Hematopoietic multipotent progenitor cell (in vitro differentiated cells): ENCODE measurements around the gene PRH2. TPM values are rescaled to one million over a fixed set of nuclear protein-coding genes. Genes with fewer than 3 reads are reported as not detected.

Experiments used
- DNase-seq, 3 donors: peaks; one replicate each; pipeline ENCODE4 v3.0.0-alpha.2; 2011 to 2015; ENCODE audit warnings: low read depth in 2 of 3, low spot score in 2 of 3
- total RNA-seq: library from RNA; depleted of rRNA; stranded (reverse); fragments of >200 nt; gene quantifications from one replicate; pipeline ENCODE4 v1.2.3, GENCODE V29; 2012

PRH2 gene
- total RNA-seq = not detected

DNA sequence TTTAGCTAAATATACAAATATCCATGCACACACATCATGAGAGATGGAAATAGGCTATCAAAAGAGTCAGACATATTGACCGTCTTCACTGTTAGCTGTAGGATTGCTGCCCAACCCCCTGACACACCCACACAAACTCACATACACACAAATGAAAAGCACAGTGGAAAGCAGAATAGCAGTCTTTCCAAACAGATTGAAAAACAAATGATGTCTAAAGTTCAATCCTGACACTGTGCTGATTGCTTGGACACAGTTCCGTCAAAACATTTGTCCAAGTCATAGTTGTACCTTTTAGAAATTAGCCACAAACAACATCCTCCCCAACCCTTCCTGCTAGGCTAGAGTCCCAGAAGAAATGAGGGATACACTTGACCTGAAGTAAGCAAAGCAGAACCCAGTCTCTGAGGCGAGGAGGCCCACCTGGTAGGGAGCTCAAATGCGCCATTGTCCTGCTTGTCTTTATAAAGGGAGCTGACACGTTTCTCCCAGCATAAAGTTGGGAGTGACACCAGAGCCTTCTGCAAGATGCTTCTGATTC, at the start of gene PRH2:
TSS of gene PRH2 (plus strand) at position 491 of the 541 bp plus-strand sequence. CDS start at position 529, 38 bp downstream.
- no peak for DNase-seq

DNA sequence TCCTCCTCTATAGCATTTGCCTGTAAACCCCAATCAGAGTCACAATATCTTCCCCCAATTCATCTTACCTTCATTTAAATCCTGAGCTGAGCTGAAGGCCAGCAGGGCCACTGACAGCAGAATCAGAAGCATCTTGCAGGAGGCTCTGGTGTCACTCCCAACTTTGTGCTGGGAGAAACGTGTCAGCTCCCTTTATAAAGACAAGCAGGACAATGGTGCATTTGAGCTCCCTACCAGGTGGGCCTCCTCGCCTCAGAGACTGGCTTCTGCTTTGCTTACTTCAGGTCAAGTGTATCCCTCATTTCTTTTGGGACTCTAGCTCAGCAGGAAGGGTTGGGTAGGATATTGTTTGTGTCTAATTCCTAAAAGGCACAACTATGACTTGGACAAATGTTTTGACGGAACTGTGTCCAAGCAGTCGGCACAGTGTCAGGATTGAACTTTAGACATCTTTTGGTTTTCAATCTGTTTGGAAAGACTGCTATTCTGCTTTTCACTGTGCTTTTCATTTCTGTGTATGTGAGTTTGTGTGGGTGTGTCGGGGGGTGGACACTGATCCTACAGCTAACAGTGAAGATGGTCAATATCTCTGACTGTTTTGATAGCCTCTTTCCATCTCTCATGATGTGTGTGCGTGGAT, 44.8 kb upstream of the PRH2 start, which contains the start of gene PRH1:
TSS of gene PRH1 (minus strand) at position 170 of the 640 bp plus-strand sequence. CDS start at position 132, 38 bp downstream.
- no peak for DNase-seq

DNA sequence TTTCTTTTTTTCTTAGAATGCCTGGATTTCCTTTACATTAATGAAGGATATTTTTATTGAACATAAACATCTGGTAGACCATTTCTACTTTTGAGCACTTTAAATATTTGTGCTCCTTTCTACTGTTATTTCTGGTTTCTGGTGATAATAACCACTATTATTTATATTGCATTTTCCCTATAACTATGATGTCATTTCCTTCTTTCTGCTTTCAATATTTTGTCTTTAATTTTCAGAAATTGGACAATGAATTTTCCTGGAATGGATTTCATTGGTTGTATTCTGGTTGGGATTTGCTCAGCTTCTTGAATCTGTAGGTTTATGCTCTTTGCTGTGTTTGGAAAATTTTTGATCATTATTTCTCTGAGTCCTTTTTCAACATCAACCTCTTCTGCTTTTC, 39.8 kb upstream of the PRH2 start:
- no peak for DNase-seq

DNA sequence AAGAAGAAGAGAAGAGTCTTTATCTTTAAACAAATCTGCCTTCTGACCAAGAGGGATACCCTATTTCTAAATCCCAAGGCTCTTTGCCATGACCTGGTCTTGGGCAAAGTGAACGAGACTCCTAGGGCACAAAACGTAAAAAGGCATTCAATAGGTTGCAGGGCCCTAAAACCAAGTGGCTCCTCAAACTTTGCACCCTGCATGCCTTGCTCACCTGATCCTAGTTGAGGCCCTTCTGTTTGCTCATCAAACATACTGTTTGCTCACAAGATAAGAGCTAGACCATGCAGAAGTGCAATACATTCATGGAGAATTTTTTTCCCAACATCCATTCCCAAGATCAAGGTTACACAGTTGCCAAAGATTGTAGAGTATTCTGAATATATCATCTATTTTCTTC, 37.1 kb upstream of the PRH2 start:
- no peak for DNase-seq

DNA sequence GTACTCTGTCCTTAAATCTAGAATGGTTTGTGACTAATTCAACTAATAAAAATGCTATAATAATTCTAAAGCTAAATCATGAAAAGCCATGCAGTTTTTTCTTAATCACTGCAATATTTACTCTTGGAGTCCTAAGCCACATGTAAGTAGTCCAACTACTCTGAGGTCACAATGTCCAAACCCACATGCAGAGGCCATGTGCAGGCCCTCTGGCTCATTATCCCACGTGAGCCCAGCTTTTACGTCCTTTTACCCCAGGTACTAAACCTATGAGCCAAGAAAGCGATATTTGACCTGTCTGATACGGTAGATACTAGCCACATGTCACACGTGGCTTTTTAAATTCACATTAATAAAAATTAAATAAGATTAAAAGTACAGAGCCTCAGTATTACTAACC, 32.2 kb upstream of the PRH2 start:
- DNase-seq = no peak

DNA sequence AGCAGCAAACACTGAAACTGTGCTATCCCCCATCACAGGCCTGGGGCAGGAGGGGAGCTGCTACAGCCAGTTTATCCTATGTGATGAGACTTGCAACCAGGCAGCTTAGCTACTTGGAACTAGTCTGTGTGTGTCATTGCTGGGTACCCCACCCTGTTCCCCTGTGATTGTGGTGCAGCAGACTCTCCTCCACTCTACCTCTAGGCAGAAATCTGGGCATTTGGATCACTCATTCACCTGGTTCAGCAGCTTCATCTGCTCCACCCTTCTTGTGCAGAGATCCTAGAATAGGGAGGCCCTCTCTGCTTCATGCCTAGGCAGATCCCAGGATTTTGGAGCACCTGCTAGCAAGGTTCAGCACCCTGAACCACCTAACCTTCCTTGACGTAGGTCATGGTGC, 28.5 kb upstream of the PRH2 start:
- no peak for DNase-seq

DNA sequence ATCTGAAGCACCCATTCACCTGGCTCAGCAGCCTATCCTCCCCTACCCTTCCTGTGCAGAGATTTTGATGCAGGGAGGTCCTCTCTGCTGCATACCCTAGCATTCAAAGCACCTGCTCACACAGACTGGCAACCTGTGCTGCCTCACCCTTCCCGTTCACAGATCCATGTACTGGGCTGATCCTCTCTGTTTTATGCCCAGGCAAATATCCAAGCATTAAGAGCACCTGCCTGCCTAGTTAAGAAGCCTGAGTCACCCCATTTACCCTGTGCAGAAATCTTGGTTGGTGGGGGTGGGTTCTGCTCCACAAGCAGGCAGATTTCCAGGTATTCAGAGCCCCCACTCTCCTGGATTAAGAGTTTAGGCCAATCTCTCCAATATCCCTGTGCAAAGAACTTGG, 28.1 kb upstream of the PRH2 start:
- no peak for DNase-seq

DNA sequence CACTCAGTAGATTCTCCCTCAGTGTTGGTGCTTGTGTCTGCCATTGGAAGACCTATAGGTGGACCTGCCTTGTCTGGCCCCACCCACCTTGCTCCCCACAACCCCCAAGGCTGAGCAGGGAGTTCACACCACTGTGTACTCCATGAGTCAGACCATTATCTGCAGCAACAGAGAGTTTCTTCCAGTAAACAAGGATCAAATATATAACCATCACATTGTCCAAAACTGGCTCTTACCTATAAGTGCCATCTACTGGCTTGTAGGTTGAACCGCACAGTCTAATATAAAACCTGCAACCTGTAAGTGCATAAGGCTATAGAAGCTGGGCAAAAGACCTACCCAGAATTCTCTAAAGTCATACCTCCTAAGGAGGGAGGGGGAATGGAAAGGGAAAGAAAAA, 27.6 kb upstream of the PRH2 start:
- DNase-seq = no peak

DNA sequence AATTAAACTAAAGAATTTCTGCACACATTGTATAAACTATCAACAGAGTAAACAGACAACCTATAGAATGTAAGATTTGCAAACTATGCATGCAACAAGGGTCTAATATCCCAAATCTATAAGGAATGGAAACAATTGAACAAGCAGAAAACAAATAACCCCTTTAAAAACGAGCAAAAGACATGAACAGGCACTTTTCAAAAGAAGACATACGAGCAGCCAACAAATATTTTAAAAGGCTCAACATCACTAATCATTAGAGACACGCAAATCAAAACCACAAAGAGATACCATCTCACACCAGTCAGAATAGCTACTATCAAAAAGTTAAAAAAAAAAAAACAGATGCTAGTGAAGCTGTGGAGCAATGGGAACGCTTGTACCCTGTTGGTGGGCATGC, 24.4 kb upstream of the PRH2 start:
- DNase-seq = no peak

DNA sequence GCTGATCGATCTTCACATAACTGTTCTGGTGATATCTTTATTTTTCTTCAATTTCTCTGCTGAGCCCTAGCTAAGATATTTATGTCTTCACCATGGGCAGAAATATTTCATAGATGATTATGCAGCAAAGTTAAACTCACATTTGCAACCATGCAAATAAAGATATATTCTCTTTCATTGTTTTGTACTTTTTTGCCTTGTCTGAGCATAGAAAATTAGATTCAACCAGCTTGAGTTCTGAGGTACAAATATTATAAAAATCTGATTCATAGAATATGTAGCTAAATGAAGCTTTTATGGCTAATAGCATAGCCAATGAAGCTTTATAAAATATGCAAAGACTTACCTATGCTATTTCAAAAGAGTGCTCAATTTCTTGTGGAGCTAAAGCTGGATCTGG, 19.6 kb upstream of the PRH2 start, which contains the start of gene TAS2R13:
TSS of gene TAS2R13 (minus strand) at position 101 of the 400 bp plus-strand sequence. CDS start 264 bp downstream, outside the sequence.
- no peak for DNase-seq

DNA sequence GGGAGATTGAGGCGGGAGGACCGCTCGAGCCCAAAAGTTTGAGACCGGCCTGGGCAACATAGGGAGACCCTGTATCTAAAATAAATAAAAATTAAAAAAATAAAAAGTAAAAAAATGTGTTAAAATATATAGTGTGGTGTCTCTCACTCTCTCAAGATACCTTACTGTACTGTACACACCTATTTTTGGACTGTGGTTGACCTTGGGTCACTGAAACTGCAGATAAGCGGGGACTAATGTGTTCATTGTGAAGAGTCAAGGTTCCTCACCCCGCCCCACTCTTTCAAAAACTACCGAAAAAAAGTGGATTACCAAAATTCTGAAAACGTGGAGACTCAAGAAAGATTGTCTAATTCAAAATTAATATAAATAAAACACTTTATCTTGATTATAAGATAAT, 18.7 kb upstream of the PRH2 start:
- DNase-seq = no peak

DNA sequence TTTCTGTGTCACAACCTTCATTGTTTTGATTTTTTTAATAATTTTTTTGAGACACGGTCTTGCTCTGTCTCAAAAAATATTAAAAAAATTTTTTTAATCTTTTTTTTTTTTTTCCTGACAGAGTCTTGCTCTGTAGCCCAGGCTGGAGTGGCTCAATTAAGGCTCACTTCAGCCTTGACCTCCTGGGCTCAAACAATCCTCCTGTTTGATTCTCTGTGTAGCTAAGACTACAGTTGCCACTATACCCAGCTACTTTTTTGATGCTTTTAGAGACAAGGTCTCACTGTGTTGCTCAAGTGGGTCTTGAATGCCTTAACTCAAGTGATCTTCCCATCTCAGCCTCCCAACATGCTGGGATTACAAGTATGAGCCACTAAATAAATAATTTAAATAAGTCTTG, 9.2 kb upstream of the PRH2 start:
- DNase-seq = no peak

DNA sequence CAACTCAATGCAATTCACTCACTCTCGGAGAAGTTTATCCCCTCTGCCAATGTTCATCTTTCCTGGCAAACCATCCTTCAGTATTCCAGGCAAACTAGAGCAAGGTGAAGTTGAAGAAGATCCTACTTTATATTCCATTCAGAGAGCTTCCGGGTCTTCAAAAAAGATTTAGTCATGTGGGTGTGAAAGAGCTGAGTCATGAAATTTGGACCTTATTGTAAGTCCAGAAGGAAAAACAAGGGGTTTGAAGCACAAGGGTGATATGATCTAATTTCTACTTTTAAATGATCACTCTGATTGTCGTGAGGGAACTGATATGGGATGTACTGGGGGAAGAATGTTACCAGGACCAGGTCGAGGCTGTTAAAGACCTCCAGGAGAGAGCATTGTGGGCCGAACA, 2.8 kb upstream of the PRH2 start:
- no peak for DNase-seq

DNA sequence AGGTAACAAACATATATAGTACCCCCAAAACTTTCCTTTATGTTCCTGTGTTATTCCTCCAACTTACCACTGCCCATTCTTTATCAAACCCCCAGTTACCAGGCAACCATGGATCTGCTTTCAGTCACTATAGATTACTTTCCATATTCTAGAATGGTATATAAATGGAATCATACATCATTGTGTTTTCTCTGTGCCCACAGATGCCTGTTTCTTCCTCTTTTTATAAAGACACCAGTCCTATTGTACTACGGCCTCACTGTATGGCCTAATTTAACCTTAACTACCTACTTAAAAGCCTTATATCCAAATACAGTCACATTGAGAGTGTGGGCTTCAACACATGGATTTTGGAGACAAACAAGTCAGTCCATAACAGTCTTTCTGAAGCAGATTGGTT, 7.5 kb downstream of the PRH2 start:
- DNase-seq = no peak

DNA sequence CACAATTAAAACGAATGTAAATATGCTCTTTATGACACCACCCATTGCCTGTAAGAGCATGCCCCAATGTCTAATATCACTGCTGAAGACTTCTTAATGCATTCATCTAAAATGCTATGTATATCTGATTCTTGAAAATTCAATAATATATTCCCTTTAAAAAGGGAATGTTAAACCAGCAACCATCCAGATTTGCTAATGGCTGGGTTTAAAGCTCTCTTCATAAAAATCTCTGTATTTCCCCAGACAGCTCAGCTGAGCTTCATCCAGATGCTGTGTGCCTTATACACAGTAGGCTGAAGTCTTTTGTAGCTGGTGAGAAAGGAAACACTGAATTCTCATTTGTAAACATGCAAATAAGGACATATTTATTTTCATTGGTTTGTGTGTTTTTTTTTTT, 10.1 kb downstream of the PRH2 start, which contains the start of gene TAS2R14:
TSS of gene TAS2R14 (minus strand) at position 101 of the 400 bp plus-strand sequence. CDS start at position 45, 56 bp downstream.
- no peak for DNase-seq

DNA sequence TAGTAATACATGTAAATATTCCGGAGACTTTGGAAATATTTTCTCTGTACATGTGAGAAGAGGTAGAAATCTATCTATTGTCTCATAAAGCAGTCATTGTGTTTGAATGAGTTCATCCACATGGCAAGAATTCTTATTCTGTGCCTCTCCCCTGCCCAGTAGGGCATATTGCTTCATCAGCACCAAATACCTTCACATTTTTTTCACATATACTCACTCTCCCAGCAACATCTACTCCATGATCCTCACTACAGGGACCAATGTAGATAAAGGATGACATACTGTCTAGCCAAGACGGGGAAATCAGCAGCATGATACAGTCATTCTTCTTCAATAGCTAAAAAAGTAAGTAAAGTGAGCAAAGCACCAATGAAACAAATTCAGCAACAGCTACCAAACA, 11.4 kb downstream of the PRH2 start:
- no peak for DNase-seq

DNA sequence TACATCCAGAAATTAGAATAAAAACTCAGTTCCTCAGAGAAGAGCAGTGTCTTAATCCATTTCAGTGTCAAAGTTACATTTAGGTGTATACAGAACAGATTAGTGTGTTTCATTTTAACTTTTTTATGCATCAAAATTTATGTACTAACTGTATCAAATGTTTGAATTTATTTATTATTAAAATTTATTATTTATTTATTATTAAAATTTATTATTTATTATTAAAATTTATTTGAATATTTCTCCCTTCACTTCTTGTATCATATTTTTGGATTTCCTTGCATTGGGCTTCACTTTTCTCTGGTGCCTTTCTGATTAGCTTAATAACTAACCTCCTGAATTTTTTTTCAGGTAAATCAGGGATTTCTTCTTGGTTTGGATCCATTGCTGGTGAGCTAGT, 12.3 kb downstream of the PRH2 start:
- no peak for DNase-seq

DNA sequence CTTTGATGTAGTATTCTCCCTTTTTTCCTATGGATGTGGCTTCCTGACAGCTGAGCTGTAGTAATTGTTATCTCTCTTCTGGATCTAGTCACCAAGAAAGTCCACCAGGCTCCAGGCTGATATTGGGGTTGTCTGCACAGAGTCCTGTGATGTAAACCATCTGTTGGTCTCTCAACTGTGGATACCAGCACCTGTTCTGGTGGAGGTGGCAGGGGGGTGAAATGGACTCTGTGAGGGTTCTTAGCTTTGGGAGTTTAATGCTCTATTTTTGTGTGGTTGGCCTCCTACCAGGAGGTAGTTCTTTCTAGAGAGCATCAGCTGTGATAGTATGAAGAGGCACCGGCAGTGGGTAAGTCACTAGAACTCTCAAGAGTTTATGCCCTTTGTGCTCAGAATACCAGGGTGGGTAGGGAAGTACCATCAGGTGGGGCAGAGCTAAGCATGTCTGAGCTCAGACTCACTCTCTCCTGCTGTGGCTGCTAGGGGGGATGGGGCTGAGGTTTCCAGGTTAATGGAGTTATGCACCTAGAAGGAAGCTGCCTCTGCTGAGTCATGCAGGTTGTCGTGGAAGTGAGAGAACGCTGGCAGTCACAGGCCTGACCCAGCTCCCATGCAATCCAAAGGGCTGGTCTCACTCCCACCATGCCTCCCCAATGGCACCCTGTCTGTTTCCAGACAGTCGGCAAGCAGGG, 13.0 kb downstream of the PRH2 start:
- DNase-seq = no peak

DNA sequence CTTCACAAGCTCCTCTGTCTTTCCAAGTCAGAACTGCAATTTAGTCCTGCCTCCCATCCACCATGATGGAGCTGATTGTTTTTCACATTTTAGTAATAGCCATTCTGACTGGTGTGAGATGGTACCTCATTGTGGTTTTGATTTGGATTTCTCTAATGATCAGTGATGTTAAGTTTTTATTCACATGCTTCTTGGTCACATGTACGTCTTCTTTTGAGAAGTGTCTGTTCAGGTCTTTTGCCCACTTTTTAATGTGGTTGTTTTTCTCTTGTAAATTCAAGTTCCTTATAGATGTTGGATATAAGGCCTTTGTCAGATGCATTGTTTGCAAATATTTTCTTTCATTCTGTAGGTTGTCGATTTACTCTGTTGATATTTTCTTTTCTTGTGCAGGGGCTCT, 14.1 kb downstream of the PRH2 start:
- DNase-seq = no peak

DNA sequence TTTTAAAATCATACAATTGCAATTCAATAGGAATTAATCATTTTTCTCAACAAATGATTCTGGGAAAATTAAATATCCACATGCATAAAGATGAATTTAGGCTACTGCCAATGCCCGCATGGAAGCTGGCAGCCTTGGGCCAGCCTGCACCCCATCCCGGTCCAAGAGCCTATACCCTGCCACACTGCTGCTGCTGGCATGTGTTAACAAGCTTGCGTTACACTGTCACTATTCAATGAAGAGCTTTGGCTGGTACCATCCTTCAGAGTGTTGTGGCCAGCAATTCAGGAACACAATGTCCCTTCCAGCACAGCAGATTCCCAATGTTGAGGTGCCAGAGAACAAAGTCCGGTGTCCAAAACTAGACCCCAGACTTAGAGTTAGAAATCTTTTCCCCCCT, 23.6 kb downstream of the PRH2 start:
- no peak for DNase-seq

DNA sequence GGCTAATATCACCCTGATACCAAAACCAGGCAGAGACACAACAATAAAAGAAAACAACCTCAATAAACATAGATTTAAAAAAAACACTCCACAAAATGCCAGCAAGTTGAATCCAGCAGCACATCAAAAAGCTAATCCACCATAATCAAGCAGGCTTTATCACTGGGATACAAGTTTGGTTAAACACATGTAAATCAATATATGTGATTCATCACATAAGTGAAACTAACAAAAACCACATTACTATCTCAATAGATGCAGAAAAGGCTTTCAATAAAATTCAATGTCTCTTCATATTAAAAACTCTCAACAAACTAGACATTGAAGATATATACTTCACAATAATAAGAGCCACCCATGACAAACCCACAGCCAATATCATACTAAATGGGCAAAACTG, 27.0 kb downstream of the PRH2 start:
- DNase-seq = no peak

DNA sequence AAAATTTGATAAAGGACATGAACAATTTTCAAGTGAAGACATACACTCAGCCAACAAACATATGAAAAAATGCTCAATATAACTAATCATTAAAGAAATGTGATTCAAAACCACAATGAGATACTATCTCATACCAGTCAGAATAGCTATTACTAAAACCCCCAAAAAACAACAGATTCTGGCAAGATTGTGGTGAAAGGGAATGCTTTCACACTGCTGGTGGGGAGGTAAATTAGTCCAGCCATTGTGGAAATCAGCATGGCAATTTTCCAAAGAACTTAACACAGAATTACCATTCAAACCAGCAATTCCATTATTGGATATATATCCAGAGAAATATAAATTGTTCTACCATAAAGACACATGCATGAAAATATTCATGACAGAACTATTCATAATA, 28.7 kb downstream of the PRH2 start:
- no peak for DNase-seq
